ENCODE data around the gene FAU. TPM values are rescaled to one million over a fixed set of nuclear protein-coding genes. Genes with fewer than 3 reads are reported as not detected.

The FAU gene
- total and polyA plus RNA-seq, 2 of the 13 experiments (the other 11 are each of a cell fraction or from before 2014, with no cell fraction given) = 374 to 869 TPM

GRCh38 chr11:65121865-65122696, at the start of gene FAU, which contains the start of gene MRPL49 (continued):
- TF ChIP-seq ZGPAT (CRISPR knock-in tag; IDR thresholded peaks at IDR 0.05) = peak; percentile 63; the same call in 1 of the 2 replicates
- no peak; the same call in 1 of the 2 replicates for TF ChIP-seq DZIP1 (CRISPR knock-in tag; IDR thresholded peaks at IDR 0.05)
- TF ChIP-seq ZNF138 (CRISPR knock-in tag; IDR thresholded peaks at IDR 0.05; ENCODE audit: low read depth) = peak; percentile 69
- TF ChIP-seq STAT6 (CRISPR knock-in tag; IDR thresholded peaks at IDR 0.05; ENCODE audit: borderline replicate concordance) = peak; percentile 82; the same call in 1 of the 2 replicates
- TF ChIP-seq KDM3A (CRISPR knock-in tag; IDR thresholded peaks at IDR 0.05; ENCODE audit: low read depth) = no peak
- peak; percentile 82 for TF ChIP-seq ZKSCAN5 (CRISPR knock-in tag; IDR thresholded peaks at IDR 0.05)
- no peak for TF ChIP-seq ZNF614 (CRISPR knock-in tag; IDR thresholded peaks at IDR 0.05; ENCODE audit: borderline replicate concordance)
- TF ChIP-seq SCMH1 (CRISPR knock-in tag; IDR thresholded peaks at IDR 0.05; ENCODE audit: borderline replicate concordance) = no peak
- TF ChIP-seq SOX5 (CRISPR knock-in tag; IDR thresholded peaks at IDR 0.05; ENCODE audit: borderline replicate concordance) = peak; percentile 51; the same call in 1 of the 2 replicates
- TF ChIP-seq CCDC6 (CRISPR knock-in tag; IDR thresholded peaks at IDR 0.05) = no peak
- TF ChIP-seq ETV5 (CRISPR knock-in tag; IDR thresholded peaks at IDR 0.05; ENCODE audit: borderline replicate concordance) = peak; percentile 32; the same call in 1 of the 2 replicates
- TF ChIP-seq MXD4 (CRISPR knock-in tag; IDR thresholded peaks at IDR 0.05) = no peak; the same call in 1 of the 2 replicates
- TF ChIP-seq NR3C1 (CRISPR knock-in tag; IDR thresholded peaks at IDR 0.05) = no peak
- no peak for TF ChIP-seq RBM22 (optimal IDR thresholded peaks at IDR 0.05; ENCODE audit: low read length)
- TF ChIP-seq RNF2 (conservative IDR thresholded peaks at IDR 0.05; ENCODE audit: low read depth) = peak; percentile 37; the same call in 1 of the 2 replicates
- TF ChIP-seq RAD51 (IDR thresholded peaks at IDR 0.05; ENCODE audit: borderline replicate concordance) = no peak
- peak; percentile 20; the same call in 1 of the 2 replicates for TF ChIP-seq ZBTB3 (CRISPR knock-in tag; IDR thresholded peaks at IDR 0.05; ENCODE audit: borderline replicate concordance, low read depth)
- no peak for TF ChIP-seq TRAFD1 (CRISPR knock-in tag; IDR thresholded peaks at IDR 0.05; ENCODE audit: borderline replicate concordance)
- no peak for TF ChIP-seq WIZ (CRISPR knock-in tag; IDR thresholded peaks at IDR 0.05)
- no peak for TF ChIP-seq SRSF4 (IDR thresholded peaks at IDR 0.05; ENCODE audit: low read depth, low read length, poor library complexity, severe bottlenecking)
- TF ChIP-seq ZMYM3 (CRISPR knock-in tag; IDR thresholded peaks at IDR 0.05) = no peak

Data from HepG2 (cell line).